GM23338 (cell line): Measurements from ENCODE around the gene PTPN21. TPM values are rescaled to one million over a fixed set of nuclear protein-coding genes. Genes with fewer than 3 reads are reported as not detected.

ENCODE experiments used
- ATAC-seq: fragments of 200-7000 bp; cut with Tn5 transposase; 3 replicates; pipeline ENCODE4 v1.9.1; 2020
- DNase-seq: peaks from one replicate; pipeline ENCODE4 v3.0.0-alpha.2; 2015; ENCODE audit warnings: low spot score
- H2AFZ ChIP-seq: fragments of 200-600 bp; sonication (generic); 2 replicates; pipeline ENCODE4 v1.8.0; 2016; ENCODE audit warnings: antibody characterized with exemption, mild to moderate bottlenecking, moderate library complexity
- H3F3A ChIP-seq: fragments of 200-600 bp; sonication (generic); replicated peaks from 2 replicates; pipeline ENCODE4 v1.8.0; 2017; ENCODE audit warnings: antibody characterized with exemption, mixed run types, low read depth
- H3K27ac ChIP-seq: fragments of 200-600 bp; sonication (generic); 2 replicates; pipeline ENCODE4 v1.6.1; 2016; ENCODE audit warnings: low read depth
- H3K27me3 ChIP-seq: fragments of 200-600 bp; sonication (generic); 2 replicates; pipeline ENCODE4 v1.8.0; 2016; ENCODE audit warnings: mild to moderate bottlenecking, mixed run types, moderate library complexity; ENCODE audit not compliant: insufficient read depth
- H3K36me3 ChIP-seq: fragments of 200-600 bp; sonication (generic); 2 replicates; pipeline ENCODE4 v1.8.0; 2016; ENCODE audit warnings: mild to moderate bottlenecking; ENCODE audit not compliant: insufficient read depth
- H3K4me1 ChIP-seq: fragments of 200-600 bp; sonication (generic); 2 replicates; pipeline ENCODE4 v1.8.0; 2016; ENCODE audit warnings: mild to moderate bottlenecking, moderate library complexity; ENCODE audit not compliant: insufficient read depth
- H3K4me2 ChIP-seq: fragments of 200-600 bp; sonication (generic); 2 replicates; pipeline ENCODE4 v1.7.1; 2017; ENCODE audit warnings: mixed run types
- H3K4me3 ChIP-seq: fragments of 200-600 bp; sonication (generic); 2 replicates; pipeline ENCODE4 v1.6.1; 2016; ENCODE audit warnings: mixed run types
- H3K79me2 ChIP-seq: fragments of 200-600 bp; sonication (generic); replicated peaks from 2 replicates; pipeline ENCODE4 v1.8.0; 2017; ENCODE audit warnings: mild to moderate bottlenecking; ENCODE audit not compliant: insufficient read depth
- H3K9me2 ChIP-seq: fragments of 200-600 bp; sonication (generic); 2 replicates; pipeline ENCODE4 v1.8.0; 2017; ENCODE audit not compliant: insufficient read depth
- H4K20me1 ChIP-seq: fragments of 200-600 bp; sonication (generic); replicated peaks from 2 replicates; pipeline ENCODE4 v1.8.0; 2017; ENCODE audit warnings: mild to moderate bottlenecking; ENCODE audit not compliant: insufficient read depth
- H3K27ac Mint-ChIP-seq: 2 replicates; pipeline ENCODE4 v1.8.0; 2020; ENCODE audit warnings: inconsistent platforms, mild to moderate bottlenecking, moderate library complexity, mixed read lengths
- H3K27me3 Mint-ChIP-seq: 3 replicates; pipeline ENCODE4 v1.8.0; 2022; ENCODE audit warnings: low read depth, mild to moderate bottlenecking, moderate library complexity, mixed read lengths, inconsistent platforms; ENCODE audit not compliant: insufficient read depth, poor library complexity
- H3K36me3 Mint-ChIP-seq: 3 replicates; pipeline ENCODE4 v1.8.0; 2021; ENCODE audit warnings: low read depth, mild to moderate bottlenecking, inconsistent platforms, moderate library complexity, mixed read lengths
- H3K4me1 Mint-ChIP-seq: 3 replicates; pipeline ENCODE4 v1.8.0; 2020; ENCODE audit warnings: mild to moderate bottlenecking, inconsistent platforms, mixed read lengths
- H3K4me3 Mint-ChIP-seq: 3 replicates; pipeline ENCODE4 v1.8.0; 2021; ENCODE audit warnings: moderate library complexity, mild to moderate bottlenecking, inconsistent platforms, mixed read lengths
- H3K9me3 Mint-ChIP-seq: 3 replicates; pipeline ENCODE4 v1.8.0; 2020; ENCODE audit warnings: moderate library complexity, mild to moderate bottlenecking, inconsistent platforms, mixed read lengths
- CREB1 ChIP-seq: fragments of 250-450 bp; sonication (Bioruptor Pico); IDR thresholded peaks from 2 replicates; pipeline ENCODE4 v1.5.0; 2020; ENCODE audit warnings: low read depth, mild to moderate bottlenecking, moderate library complexity
- EZH2 ChIP-seq: fragments of 200-600 bp; sonication (generic); IDR thresholded peaks from one replicate; pipeline ENCODE4 v1.8.0; 2017; ENCODE audit warnings: antibody characterized with exemption, mild to moderate bottlenecking, low read depth; ENCODE audit not compliant: unreplicated experiment
- EZH2phosphoT487 ChIP-seq: fragments of 200-600 bp; sonication (generic); IDR thresholded peaks from one replicate; pipeline ENCODE4 v1.8.1; 2018; ENCODE audit warnings: antibody characterized with exemption; ENCODE audit not compliant: unreplicated experiment
- STAT1 ChIP-seq: IDR thresholded peaks from one replicate; pipeline ENCODE4 v1.6.1; 2016; ENCODE audit warnings: antibody characterized with exemption; ENCODE audit not compliant: unreplicated experiment
- polyA plus RNA-seq: library from polyadenylated mRNA; unstranded; fragments of >200 nt; fragmentation: Nextera tagmentation; extraction: Ambion mirVana; gene quantifications from 2 replicates; pipeline ENCODE4 v1.2.1, GENCODE V29; 2016
- total RNA-seq: library from RNA; depleted of rRNA; stranded (reverse); fragments of >200 nt; shearing (Covaris generic); gene quantifications from 2 replicates; pipeline ENCODE4 v1.2.3, GENCODE V29; 2014
- TF ChIP-seq, protein P1 (sequence below): IDR thresholded peaks from 2 replicates; pipeline ENCODE4 v1.6.1; 2016; ENCODE audit warnings: antibody characterized with exemption
- TF ChIP-seq, protein P2 (sequence below), 2 experiments: fragments of 200-600 bp in 1 of 2; sonication (generic) in 1 of 2; conservative IDR thresholded peaks; 2 replicates each; pipeline versions ENCODE4 v1.5.1 to v1.6.1; 2016 to 2017; ENCODE audit warnings: antibody characterized with exemption in 2 of 2, low read depth in 2 of 2, mild to moderate bottlenecking in 2 of 2, moderate library complexity in 1 of 2
- TF ChIP-seq, protein P3 (sequence below): IDR thresholded peaks from one replicate; pipeline ENCODE4 v1.6.1; 2018; ENCODE audit warnings: antibody characterized with exemption; ENCODE audit not compliant: unreplicated experiment

Gene PTPN21
- total and polyA plus RNA-seq, 2 experiments from 2014 or later = 2.7 to 5.6 TPM

DNA sequence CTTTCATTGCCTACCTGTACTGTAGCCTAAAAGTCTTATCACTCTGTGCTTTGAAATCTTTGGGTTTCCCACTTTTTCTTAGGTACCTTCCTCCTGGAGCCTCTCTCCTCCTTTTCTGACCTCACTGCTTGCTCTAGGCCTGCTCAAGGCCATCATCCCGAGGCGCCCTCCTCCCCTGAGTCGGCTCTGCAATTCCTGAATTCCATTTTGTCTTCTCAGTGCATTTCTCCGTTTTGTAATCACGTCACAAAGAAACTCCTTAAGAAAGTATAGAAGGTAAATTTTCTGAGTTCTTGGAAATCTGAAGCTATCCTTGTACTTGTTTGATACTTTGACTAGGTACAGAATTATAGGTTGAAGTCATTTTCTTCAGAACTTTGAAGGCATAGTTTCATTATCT is 33.3 kb upstream of the PTPN21 start (continued):
- TF ChIP-seq, protein P1, sequence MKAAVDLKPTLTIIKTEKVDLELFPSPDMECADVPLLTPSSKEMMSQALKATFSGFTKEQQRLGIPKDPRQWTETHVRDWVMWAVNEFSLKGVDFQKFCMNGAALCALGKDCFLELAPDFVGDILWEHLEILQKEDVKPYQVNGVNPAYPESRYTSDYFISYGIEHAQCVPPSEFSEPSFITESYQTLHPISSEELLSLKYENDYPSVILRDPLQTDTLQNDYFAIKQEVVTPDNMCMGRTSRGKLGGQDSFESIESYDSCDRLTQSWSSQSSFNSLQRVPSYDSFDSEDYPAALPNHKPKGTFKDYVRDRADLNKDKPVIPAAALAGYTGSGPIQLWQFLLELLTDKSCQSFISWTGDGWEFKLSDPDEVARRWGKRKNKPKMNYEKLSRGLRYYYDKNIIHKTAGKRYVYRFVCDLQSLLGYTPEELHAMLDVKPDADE = no peak
- TF ChIP-seq EZH2phosphoT487 = no peak
- TF ChIP-seq CREB1 = no peak
- TF ChIP-seq, protein P2, sequence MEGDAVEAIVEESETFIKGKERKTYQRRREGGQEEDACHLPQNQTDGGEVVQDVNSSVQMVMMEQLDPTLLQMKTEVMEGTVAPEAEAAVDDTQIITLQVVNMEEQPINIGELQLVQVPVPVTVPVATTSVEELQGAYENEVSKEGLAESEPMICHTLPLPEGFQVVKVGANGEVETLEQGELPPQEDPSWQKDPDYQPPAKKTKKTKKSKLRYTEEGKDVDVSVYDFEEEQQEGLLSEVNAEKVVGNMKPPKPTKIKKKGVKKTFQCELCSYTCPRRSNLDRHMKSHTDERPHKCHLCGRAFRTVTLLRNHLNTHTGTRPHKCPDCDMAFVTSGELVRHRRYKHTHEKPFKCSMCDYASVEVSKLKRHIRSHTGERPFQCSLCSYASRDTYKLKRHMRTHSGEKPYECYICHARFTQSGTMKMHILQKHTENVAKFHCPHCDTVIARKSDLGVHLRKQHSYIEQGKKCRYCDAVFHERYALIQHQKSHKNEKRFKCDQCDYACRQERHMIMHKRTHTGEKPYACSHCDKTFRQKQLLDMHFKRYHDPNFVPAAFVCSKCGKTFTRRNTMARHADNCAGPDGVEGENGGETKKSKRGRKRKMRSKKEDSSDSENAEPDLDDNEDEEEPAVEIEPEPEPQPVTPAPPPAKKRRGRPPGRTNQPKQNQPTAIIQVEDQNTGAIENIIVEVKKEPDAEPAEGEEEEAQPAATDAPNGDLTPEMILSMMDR (conservative IDR thresholded peaks at IDR 0.05; ENCODE audit: low read depth in 2 of 2) = no peak

DNA sequence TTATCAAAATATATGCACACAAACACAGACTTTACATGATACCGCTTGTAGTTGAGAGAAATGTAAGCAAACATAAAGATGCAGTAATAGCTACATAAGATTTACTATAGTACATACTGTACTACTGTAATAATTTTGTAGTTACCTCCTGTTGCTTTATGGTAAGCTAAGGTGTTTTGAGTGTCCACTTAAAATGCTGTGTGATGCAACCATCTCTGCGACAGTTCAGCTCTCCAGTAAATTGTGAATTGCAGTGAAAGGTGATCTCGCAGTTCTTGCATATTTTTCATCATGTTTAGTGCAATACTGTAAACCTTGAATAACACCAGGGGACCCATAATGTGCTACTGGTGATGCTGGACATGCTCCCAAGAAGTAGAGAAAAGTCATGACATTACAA is 29.6 kb upstream of the PTPN21 start:
- Histone ChIP-seq H3K4me2 (no peak overlapping the region), H2AFZ (no peak overlapping the region), H4K20me1 (peaks cover 3% of the 10 kb centered on the region), H3K27ac (no peak overlapping the region), H3F3A (no peaks in the 10 kb centered on the region), H3K4me1 (no peaks in the 10 kb centered on the region), H3K79me2 (peaks cover 6% of the 10 kb centered on the region; the same call in 1 of the 2 replicates), H3K9me2 (no peaks in the 10 kb centered on the region), H3K36me3 (peaks cover 45% of the 10 kb centered on the region), H3K4me3 (no peak overlapping the region), H3K27me3 (no peaks in the 10 kb centered on the region)
- ATAC-seq = no peak
- Mint-ChIP-seq H3K9me3 (no peaks in the 10 kb centered on the region), H3K27me3 (peaks cover 3% of the 10 kb centered on the region), H3K27ac (no peak overlapping the region), H3K36me3 (peaks cover 51% of the 10 kb centered on the region), H3K4me1 (no peaks in the 10 kb centered on the region), H3K4me3 (no peak overlapping the region)
- DNase-seq = no peak
- TF ChIP-seq, protein P1 = no peak
- no peak for TF ChIP-seq EZH2phosphoT487
- no peak for TF ChIP-seq EZH2
- no peak for TF ChIP-seq STAT1

DNA sequence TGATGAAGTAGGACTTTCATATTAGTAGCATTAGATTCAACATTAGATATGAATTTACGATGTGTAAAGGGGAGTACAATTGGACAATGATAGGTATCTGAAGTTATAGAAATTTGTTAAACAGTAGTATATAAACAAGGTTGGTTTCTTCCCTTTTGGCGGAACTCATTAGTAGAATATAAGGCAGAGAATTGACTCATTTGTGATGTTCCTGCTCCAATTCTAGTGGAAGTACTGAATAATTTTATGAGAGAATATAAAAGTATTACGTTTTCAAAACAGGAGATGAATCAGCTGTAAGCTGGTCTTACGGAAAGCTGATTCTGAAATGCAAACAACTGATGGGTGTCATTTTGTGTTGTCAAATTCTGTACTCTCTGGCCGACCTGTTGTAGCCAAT is 21.4 kb upstream of the PTPN21 start:
- DNase-seq (no peak), ATAC-seq (no peak)
- H3K27me3 Mint-ChIP-seq = peaks cover 8% of the 10 kb centered on the region
- H3K27ac Mint-ChIP-seq = no peak overlapping the region
- peaks cover 85% of the 10 kb centered on the region for H3K36me3 ChIP-seq
- no peaks in the 10 kb centered on the region for H3F3A ChIP-seq
- H3K4me2 ChIP-seq = no peak overlapping the region
- H3K9me2 ChIP-seq = no peaks in the 10 kb centered on the region
- H3K27me3 ChIP-seq = no peaks in the 10 kb centered on the region
- no peak overlapping the region for H3K4me3 ChIP-seq
- no peak overlapping the region for H2AFZ ChIP-seq
- peaks cover 86% of the 10 kb centered on the region for H3K36me3 Mint-ChIP-seq
- H4K20me1 ChIP-seq = peaks cover 13% of the 10 kb centered on the region
- H3K4me1 Mint-ChIP-seq = no peaks in the 10 kb centered on the region
- H3K4me3 Mint-ChIP-seq = no peak overlapping the region
- no peaks in the 10 kb centered on the region for H3K4me1 ChIP-seq
- H3K79me2 ChIP-seq = no peaks in the 10 kb centered on the region
- no peak overlapping the region for H3K27ac ChIP-seq
- no peaks in the 10 kb centered on the region for H3K9me3 Mint-ChIP-seq
- TF ChIP-seq EZH2 (no peak), STAT1 (no peak)
- TF ChIP-seq, protein P3, sequence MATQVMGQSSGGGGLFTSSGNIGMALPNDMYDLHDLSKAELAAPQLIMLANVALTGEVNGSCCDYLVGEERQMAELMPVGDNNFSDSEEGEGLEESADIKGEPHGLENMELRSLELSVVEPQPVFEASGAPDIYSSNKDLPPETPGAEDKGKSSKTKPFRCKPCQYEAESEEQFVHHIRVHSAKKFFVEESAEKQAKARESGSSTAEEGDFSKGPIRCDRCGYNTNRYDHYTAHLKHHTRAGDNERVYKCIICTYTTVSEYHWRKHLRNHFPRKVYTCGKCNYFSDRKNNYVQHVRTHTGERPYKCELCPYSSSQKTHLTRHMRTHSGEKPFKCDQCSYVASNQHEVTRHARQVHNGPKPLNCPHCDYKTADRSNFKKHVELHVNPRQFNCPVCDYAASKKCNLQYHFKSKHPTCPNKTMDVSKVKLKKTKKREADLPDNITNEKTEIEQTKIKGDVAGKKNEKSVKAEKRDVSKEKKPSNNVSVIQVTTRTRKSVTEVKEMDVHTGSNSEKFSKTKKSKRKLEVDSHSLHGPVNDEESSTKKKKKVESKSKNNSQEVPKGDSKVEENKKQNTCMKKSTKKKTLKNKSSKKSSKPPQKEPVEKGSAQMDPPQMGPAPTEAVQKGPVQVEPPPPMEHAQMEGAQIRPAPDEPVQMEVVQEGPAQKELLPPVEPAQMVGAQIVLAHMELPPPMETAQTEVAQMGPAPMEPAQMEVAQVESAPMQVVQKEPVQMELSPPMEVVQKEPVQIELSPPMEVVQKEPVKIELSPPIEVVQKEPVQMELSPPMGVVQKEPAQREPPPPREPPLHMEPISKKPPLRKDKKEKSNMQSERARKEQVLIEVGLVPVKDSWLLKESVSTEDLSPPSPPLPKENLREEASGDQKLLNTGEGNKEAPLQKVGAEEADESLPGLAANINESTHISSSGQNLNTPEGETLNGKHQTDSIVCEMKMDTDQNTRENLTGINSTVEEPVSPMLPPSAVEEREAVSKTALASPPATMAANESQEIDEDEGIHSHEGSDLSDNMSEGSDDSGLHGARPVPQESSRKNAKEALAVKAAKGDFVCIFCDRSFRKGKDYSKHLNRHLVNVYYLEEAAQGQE = no peak
